GM12873 (cell line): Measurements from ENCODE around the gene RHBDD1.

Experiments
- CTCF ChIP-seq: IDR thresholded peaks from 2 replicates; pipeline ENCODE4 v1.5.1; 2012; ENCODE audit warnings: low read depth, mild to moderate bottlenecking, moderate library complexity, low read length, control low read depth; ENCODE audit not compliant: insufficient read depth; ENCODE audit errors: missing control alignments

RHBDD1 gene

GRCh38 chr2:226800941-226801784 lies 34.7 kb upstream of the RHBDD1 start:
- TF ChIP-seq CTCF, result no peak

DNA sequence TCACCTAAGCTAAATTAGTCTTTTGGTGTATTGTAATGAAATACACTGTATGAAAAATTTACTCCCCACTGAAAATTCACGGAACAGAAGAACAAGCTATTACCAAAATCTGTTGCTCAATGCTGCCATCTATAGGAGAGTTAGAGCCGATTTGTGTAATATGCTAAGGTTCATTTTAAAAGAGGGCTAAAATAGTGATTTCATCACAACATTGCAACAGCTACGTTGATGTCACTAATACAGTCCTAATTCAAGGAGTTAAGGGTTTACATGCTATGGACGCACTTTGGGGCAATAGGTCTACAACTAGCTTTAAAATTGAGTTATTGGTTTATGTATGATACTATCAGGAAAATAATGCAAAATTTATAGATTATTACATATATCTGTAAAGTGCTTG lies 33.3 kb upstream of the RHBDD1 start:
- TF ChIP-seq CTCF, result peak; percentile 70

GRCh38 chr2:226803410-226803809 lies 32.4 kb upstream of the RHBDD1 start:
- no peak for TF ChIP-seq CTCF

- peak; percentile 67 for TF ChIP-seq CTCF
These were observed 22.6 kb upstream of the RHBDD1 start for GRCh38 chr2:226813148-226813701.

DNA sequence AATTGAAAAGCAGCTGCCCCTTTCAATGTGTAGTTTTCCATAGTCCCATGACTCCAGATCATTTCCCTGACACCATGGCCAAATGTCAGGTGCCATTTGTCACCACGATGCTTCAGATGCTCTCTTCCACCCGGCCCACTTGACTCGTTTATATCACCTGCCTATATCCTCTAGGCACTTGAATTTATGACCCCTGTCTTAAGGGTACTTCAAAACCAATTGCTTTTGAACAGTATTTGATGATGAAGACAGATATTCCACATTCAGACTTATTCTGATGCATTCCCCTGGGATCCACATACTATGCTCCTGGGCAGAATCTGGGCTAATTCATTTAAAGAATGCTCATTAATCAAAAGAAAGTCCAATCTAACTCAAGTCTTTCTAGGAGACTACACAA lies 16.9 kb upstream of the RHBDD1 start:
- no peak for TF ChIP-seq CTCF

GRCh38 chr2:226825056-226825455 lies 10.8 kb upstream of the RHBDD1 start:
- TF ChIP-seq CTCF, result no peak

DNA sequence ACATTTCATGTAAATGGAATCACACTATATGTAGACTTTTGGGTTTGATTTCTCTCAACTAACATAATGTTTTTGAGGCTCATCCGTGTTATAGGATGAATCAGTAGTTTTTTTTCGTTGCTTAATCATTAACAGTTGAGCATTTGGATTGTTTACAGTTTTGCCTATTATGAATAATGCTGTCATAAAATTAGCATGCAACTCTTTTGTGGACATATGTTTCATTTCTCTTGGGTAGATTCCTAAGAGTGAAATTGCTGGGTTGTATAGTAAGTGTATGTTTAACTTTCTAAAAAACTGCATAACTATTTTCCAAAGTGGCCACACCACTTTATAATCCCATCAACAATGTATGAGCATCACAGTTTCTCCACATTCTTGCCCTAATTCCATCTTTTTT lies 7.7 kb upstream of the RHBDD1 start:
- TF ChIP-seq CTCF, result no peak
